Stomach (tissue), 4 donors: ENCODE data around the gene NPIPA5.
"Not testable (repeated sequence)": the region's sequence is repeated elsewhere in the genome, so short reads cannot be mapped to it uniquely, and the experiment has no call there.

ENCODE experiments used
- CTCF ChIP-seq, 7 experiments: fragments of 450-650 bp in 4 of 7; fragments of 200-600 bp in 3 of 7; sonication (generic) in 3 of 7; IDR thresholded peaks; one replicate each; pipeline ENCODE4 v1.5.1; 2016 to 2019; ENCODE audit warnings: antibody characterized with exemption in 7 of 7, control low read depth in 2 of 7, mild to moderate bottlenecking in 1 of 7
- POLR2A ChIP-seq, 4 donors: fragments of 450-650 bp; IDR thresholded peaks; one replicate each; pipeline ENCODE4 v1.6.1; 2016; ENCODE audit warnings: antibody characterized with exemption in 4 of 4, control low read depth in 2 of 4, mild to moderate bottlenecking in 1 of 4, moderate library complexity in 1 of 4

GRCh38 chr16:15378194-15378593 is at the start of gene NPIPA5:
- not testable (repeated sequence) for TF ChIP-seq CTCF, POLR2A (IDR thresholded peaks at IDR 0.05)
